GM19025 (cell line): ENCODE data around the gene CRMP1.
"Not testable (repeated sequence)": the region's sequence is repeated elsewhere in the genome, so short reads cannot be mapped to it uniquely, and the experiment has no call there.

Experiments
- ATAC-seq: cut with Tn5 transposase; IDR thresholded peaks from one replicate; pipeline ENCODE4 v1.9.1; 2021; ENCODE audit warnings: mild to moderate bottlenecking, low read depth, moderate library complexity; ENCODE audit not compliant: unreplicated experiment

CRMP1 gene

GRCh38 chr4:5825321-5826041 is 67.4 kb downstream of the CRMP1 start:
- no peak for ATAC-seq

- no peak for ATAC-seq
Measured at GRCh38 chr4:5824635-5825034, 68.3 kb downstream of the CRMP1 start.

GRCh38 chr4:5824227-5824626 is 68.7 kb downstream of the CRMP1 start:
- no peak for ATAC-seq

- no peak for ATAC-seq
Measured at GRCh38 chr4:5823542-5824211, 69.2 kb downstream of the CRMP1 start.

- no peak for ATAC-seq
Measured at GRCh38 chr4:5822619-5823018, 70.3 kb downstream of the CRMP1 start.

GRCh38 chr4:5821665-5822358 is 71.1 kb downstream of the CRMP1 start:
- no peak for ATAC-seq

- ATAC-seq = no peak
Measured at GRCh38 chr4:5816851-5817375, 76.0 kb downstream of the CRMP1 start.

GRCh38 chr4:5816101-5816500 is 76.8 kb downstream of the CRMP1 start:
- no peak for ATAC-seq

GRCh38 chr4:5815641-5816040 is 77.2 kb downstream of the CRMP1 start:
- no peak for ATAC-seq

GRCh38 chr4:5814421-5814820 is 78.5 kb downstream of the CRMP1 start:
- ATAC-seq = no peak

- no peak for ATAC-seq
Measured at GRCh38 chr4:5813882-5814255, 79.0 kb downstream of the CRMP1 start.

GRCh38 chr4:5812506-5813229 is 80.2 kb downstream of the CRMP1 start:
- ATAC-seq = no peak

GRCh38 chr4:5812057-5812456 is 80.8 kb downstream of the CRMP1 start:
- not testable (repeated sequence) for ATAC-seq

GRCh38 chr4:5810770-5811430 is 82.0 kb downstream of the CRMP1 start:
- ATAC-seq = no peak

GRCh38 chr4:5810151-5810550 is 82.7 kb downstream of the CRMP1 start:
- no peak for ATAC-seq

GRCh38 chr4:5809216-5809776 is 83.6 kb downstream of the CRMP1 start:
- ATAC-seq = no peak

- no peak for ATAC-seq
Measured at GRCh38 chr4:5808081-5808741, 84.7 kb downstream of the CRMP1 start.

GRCh38 chr4:5805270-5805669 is 87.6 kb downstream of the CRMP1 start:
- ATAC-seq = no peak

GRCh38 chr4:5804656-5805055 is 88.2 kb downstream of the CRMP1 start:
- ATAC-seq = no peak
